H54 (cell line): ENCODE measurements around the gene KLHL14.
"Not testable (repeated sequence)": the region's sequence is repeated elsewhere in the genome, so short reads cannot be mapped to it uniquely, and the experiment has no call there.

Experiments
- DNase-seq: peaks from one replicate; pipeline ENCODE4 v3.0.0; 2011; ENCODE audit warnings: low spot score, mixed read lengths; ENCODE audit not compliant: insufficient read length
- FAIRE-seq: peaks from 3 replicates; lab custom pipeline; 2011; peaks lifted over from hg19 to GRCh38; lab: Jason Lieb, UNC
- POLR2A ChIP-seq: IDR thresholded peaks from 2 replicates; pipeline ENCODE4 v1.6.1; 2011; ENCODE audit warnings: low read depth, mild to moderate bottlenecking, low read length

KLHL14 gene, protein sequence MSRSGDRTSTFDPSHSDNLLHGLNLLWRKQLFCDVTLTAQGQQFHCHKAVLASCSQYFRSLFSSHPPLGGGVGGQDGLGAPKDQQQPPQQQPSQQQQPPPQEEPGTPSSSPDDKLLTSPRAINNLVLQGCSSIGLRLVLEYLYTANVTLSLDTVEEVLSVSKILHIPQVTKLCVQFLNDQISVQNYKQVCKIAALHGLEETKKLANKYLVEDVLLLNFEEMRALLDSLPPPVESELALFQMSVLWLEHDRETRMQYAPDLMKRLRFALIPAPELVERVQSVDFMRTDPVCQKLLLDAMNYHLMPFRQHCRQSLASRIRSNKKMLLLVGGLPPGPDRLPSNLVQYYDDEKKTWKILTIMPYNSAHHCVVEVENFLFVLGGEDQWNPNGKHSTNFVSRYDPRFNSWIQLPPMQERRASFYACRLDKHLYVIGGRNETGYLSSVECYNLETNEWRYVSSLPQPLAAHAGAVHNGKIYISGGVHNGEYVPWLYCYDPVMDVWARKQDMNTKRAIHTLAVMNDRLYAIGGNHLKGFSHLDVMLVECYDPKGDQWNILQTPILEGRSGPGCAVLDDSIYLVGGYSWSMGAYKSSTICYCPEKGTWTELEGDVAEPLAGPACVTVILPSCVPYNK

DNA sequence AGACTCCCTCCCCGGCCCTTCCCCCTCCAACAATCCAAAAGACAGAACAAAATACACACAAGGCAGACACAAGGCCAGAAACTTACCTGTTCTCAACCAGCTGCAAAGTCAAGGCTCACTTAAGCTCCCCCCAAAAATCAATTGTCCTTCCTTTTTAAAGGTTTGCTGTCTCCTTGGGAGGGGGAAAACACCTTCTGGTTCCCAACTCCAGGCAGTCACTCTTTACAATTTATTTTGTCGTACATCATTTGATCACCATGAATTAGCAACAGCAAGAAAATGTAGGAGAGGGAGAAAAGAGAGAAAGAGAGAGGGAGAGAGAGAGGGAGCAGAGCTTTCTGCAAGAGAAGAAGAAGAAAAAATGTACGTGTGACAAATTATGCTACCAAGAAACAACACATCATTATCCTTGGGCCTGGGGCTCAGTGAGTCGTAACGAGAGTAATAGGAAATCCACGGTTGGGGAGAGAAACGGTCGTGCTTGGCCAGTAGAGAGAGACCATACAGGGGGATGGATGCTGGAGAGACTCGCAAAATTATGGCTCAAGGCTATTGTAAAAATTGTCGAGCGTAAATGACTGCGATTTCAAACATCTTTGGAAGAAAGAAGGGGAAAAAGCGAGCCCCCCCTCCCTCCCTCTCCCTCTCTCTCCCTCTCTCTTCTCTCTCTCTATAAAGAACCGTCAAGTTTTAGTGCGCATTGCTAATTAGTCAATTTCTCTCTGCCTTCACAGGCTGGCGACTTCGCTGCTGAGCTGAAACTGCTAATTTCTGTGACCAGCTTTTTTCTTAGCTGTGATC is at the start of gene KLHL14:
KLHL14 (minus strand) TSS at position 443 of the 801 bp plus-strand sequence. CDS start 2,432 bp downstream, outside the sequence.
- DNase-seq (no peak), FAIRE-seq (no peak)
- TF ChIP-seq POLR2A: no peak

DNA sequence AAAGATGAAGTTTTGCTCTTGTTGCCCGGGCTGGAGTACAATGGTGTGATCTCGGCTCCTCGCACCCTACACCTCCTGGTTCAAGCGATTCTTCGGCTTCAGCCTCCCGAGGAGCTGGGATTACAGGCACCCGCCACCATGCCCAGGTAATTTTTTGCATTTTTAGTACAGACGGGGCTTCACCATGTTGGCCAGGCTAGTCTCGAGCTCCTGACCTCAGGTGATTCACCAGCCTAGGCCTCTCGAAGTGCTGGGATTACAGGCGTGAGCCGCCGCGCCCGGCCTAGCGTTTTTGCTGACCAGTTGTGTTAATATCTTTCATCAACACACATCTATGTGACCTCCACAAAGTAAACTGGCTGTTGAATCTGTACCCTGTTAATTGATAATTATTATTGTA is 49.4 kb upstream of the KLHL14 start:
- DNase-seq (no peak), FAIRE-seq (no peak)
- no peak for TF ChIP-seq POLR2A

DNA sequence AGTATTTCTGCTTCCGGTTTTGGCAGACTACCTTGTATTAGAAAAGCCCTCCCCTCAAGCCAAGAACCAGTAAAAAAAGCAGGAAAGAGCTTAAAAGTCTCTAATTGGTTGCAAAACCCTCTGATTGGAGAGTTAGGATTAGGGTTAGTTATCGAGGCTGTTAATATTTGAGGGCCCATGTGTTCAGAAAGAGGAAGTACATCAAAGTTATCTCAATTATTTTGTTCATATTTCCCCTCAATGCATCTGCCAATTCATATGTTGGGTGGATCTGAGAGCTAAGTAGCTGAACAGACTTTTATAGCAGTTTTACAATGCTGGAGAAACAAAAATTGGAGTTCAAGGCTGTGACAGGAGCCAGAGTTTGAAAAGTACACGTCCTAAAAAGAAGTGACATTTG is 43.1 kb upstream of the KLHL14 start:
- no peak for FAIRE-seq

DNA sequence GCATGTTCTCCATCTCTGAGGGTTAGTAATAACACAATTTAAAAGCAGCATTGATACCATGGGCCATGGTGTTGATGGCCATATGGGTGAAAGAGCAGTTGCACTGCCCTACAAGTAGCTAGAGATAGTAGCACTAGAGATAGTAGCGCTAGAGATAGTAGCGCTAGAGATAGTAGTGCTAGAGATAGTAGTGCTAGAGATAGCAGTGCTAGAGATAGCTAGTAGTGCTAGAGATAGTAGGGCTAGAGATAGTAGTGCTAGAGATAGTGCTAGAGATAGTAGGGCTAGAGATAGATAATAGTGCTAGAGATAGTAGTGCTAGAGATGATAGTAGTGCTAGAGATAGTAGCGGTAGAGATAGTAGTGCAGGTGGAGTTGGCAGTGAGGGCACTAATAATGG is 39.5 kb upstream of the KLHL14 start:
- no peak for DNase-seq
- no peak for FAIRE-seq
- no peak for TF ChIP-seq POLR2A

More for the DNA sequence above, 43.1 kb upstream of the KLHL14 start:
- no peak for DNase-seq
- TF ChIP-seq POLR2A: no peak

DNA sequence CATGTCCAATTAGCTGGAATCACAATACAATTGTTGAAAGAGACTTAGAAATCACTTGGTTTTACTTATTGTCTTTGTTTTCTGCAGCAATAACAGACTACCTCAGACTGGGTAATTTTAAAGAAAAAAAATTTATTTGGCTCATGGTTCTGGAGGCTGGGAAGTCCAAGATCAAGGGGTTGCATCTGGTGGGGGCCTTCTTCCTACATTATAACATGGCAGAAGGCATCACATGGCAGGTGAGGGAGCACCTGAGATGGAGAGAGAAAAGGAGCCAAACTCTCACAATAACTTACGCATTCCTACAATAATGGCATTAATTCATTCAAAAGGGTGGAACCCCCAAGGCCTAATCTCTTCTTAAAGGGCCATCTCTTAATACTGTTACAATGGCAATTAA is 37.5 kb upstream of the KLHL14 start:
- no peak for FAIRE-seq
- no peak for DNase-seq
- no peak for TF ChIP-seq POLR2A

DNA sequence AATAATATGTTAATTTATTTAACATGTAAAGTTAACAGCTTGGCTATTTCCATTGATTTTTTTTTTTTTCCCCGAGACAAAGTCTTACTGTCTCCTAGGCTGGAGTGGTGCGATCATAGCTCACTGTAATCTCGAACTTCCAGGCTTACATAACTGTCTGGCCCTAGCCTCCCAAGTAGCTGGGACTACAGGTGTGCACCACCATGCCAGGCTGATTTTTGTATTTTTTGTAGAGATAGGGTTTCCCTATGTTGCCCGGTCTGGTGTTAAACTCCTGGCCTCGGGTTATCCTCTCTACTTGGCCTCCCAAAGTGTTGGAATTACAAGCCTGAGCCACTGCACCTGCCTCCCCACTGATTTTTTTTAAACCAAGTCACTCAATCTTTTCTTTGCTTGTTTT is 32.5 kb upstream of the KLHL14 start:
- no peak for DNase-seq
- no peak for TF ChIP-seq POLR2A
- no peak for FAIRE-seq

DNA sequence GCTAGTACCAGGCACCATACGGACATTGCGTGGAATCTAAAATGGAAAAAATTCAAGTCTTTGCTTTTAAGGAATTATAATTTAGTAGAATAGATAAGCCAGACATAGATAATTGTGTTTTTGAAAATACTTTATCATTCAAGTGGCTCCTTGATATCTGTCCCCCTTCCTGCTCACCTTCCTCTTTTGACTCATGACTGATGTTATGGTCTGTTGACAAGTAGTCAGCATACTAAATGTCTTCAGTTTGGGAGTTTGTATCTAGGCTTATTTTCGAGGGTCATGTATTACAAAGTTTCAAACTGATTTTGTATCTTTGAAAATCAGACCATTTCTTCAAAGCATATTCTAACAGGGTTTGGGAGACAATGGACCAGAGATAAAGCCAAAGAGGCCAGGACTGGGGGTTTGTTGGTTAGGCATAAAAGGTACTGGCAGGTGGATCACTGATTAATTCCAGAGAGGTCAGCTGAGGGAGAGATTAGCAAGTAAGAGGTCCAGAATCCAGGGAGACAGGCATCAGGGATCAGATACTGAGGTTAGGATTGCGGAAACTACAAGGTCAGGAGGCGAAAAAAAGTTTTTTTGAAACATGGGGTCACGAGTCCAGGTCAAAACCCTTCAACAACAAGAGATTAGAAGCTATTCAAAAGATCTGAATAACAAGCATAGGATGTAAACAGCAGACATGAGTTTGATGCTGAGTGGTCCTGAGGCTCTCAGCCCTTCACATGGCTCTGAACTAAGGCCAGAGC is 31.5 kb upstream of the KLHL14 start:
- DNase-seq (no peak), FAIRE-seq (no peak)
- TF ChIP-seq POLR2A: no peak

DNA sequence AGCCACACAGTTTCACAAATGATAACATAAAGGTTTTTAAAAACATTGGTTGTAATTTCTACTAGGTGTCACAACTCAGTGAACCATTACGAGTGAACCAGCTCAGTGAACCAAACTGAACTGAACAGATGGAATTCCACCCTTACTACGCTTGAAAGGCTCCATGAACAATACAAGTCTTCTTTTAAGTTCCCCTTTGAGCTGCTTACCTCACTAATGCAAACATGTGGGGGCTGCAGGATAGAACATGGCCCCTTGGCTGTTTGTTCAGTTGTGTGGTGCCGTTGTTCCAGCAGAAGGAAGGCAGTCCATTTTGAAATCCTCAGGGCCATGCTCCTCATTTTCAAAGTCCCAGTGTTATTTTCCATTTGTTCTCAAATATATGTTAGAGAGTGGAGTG is 30.7 kb upstream of the KLHL14 start:
- no peak for TF ChIP-seq POLR2A
- no peak for DNase-seq
- FAIRE-seq: no peak

DNA sequence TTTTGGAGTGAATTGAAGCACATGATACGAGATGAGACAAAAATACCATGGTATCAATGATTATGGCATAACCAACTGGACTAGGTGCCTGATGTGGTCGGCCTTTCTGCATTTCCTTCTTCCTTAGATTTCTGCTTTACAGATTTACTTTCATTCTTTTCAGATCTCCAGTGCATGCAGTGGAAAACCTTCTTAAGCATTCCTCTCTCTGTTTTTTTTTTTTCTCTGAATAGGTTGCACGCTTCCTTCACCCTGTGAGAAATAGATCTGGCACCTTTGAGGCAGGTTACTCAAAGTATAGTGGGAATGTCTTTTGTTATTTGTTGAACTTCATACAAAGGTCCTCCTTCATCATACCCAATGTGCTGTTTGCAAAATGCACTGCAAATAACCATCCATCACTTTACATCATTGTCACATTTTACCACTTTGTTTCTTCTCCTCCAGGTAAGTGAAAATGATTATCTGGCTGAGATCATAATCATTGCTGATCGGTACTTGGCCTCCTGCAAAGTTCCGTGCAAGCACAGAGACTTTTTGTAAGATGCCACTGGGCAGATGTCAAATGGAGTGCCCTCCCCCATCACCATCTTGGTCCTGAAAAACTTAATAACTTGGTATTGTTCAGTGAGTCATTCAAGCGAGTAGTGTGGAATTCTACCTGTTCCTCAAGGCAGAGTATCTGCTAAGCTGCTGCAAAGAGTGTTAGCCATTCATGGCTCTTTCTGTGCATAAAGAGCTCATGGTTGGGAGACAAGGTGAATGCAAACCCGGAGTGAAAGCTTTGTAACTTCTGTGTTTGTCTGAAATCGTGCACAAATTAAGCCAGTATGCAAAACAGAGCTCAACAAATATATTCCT is 30.0 kb upstream of the KLHL14 start:
- no peak for DNase-seq
- FAIRE-seq: no peak
- TF ChIP-seq POLR2A: no peak

DNA sequence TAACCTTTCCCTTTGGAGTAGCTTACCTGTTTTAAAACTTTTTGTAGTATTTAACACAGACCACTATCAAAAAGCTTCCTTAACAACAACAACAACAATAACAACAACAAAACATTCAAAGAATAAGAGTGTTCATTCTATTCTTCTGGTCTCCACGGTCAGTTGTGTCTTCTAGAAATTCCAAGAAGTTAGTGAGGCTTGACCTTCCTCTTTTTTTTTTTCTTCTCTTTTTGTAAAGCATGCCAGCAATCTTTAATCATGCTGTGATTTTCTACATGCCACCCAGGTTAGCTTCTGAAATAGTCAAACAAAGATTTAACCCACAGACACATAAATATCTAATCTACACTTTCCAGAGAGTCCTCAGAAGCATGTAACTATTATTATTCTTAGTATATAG is 28.4 kb upstream of the KLHL14 start:
- TF ChIP-seq POLR2A: no peak
- FAIRE-seq (no peak), DNase-seq (no peak)

DNA sequence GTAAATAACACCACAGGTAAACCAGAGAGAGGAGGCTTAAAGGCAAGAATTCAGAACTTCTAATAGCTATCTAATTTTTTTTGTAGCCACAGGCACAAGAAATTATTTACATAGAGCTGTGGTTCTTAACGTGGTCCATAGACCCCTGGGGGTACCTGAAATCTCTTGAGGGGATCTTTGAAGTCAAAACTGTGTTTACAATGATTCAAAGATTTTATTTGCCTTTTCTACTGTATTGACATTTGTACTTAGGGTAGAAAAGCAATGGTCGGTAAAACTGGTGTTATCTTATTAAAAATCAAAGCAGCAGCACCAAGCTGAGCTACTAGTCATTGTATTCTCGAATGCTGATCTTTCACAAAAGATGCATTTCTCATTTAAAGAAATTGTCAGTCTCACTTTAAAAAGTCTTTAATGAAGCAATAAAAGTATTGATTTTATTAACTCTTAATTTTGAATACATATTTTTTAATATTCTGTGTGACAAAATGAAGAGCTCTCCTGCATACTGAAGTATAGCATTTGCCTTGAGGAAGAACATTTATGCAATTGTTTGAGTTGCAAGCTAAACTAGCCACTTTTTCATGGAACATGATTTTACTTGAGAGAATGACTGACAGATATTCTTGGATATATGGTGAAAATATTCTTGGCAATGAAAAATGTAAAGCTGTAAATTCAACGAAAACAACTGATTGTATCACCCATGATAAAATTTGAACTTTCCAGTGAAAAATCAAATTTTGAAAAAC is 25.6 kb upstream of the KLHL14 start:
- TF ChIP-seq POLR2A: no peak
- DNase-seq (no peak), FAIRE-seq (no peak)

DNA sequence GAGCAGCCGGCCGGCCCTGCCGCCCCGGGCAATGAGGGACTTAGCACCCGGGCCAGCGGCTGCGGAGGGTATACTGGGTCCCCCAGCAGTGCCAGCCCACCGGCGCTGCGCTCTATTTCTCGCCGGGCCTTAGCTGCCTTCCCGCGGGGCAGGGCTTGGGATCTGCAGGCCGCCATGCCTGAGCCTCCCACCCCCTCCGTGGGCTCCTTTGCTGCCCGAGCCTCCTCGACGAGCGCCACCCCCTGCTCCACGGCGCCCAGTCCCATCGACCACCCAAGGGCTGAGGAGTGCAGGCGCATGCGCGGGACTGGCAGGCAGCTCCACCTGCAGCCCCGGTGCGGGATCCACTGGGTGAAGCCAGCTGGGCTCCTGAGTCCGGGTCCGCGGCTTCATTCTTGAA is 21.8 kb upstream of the KLHL14 start:
- not testable (repeated sequence) for DNase-seq

More for the DNA sequence above, 21.8 kb upstream of the KLHL14 start:
- not testable (repeated sequence) for FAIRE-seq
